ENCODE measurements around the gene TSPEAR.

Gene TSPEAR

DNA sequence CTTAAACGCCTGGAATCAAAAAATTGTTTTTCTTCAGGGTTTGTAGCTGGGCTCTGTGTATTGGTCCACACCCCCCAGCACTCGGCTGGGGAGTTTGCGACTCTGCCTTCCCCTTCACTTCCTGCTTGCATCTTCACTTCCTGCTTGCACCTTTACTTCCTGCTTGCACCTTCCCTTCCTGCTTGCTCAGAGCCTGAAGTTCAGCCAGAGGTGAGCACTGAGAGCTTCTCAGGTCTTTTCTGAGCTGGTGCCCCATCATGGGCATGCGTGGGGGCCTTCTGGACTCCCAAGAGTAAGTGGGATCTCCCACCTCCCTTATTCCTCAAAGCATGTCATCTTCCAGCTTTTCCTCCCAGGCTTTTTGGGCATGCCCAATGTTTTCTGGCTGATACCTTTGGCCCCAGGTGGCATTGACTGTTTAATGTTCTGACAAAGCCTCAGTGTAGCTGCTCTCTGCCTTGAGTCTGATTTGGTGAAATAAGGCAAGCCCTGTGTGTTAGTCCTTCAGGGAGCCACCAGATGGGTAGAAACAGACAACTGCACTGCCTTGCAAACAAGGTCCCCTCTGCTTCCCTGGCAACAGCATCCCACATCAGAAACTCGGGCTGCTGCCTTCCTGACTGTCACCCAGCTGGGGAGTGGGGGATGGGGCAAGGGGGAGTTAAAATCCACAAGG is 163.6 kb downstream of the TSPEAR start:
- Histone ChIP-seq H3K4me3 (ENCODE audit: low read length) (no peak overlapping the region), H3K4me1 (ENCODE audit: control insufficient read depth, insufficient read depth, low read length) (peaks cover 12% of the 10 kb centered on the region), H3K27ac (ENCODE audit: low read length) (no peak overlapping the region), H3K27me3 (ENCODE audit: control insufficient read depth, insufficient read depth, low read length) (no peaks in the 10 kb centered on the region), H3K36me3 (ENCODE audit: control insufficient read depth, insufficient read depth, low read length) (no peaks in the 10 kb centered on the region), H3K9me3 (ENCODE audit: control insufficient read depth, insufficient read depth, low read length) (no peaks in the 10 kb centered on the region)
- DNase-seq (ENCODE audit: low read depth, low spot score), result no peak
- WGBS (ENCODE audit: insufficient coverage, insufficient read length), result no CpG with 5 or more reads among the region's 5 CpGs

DNA sequence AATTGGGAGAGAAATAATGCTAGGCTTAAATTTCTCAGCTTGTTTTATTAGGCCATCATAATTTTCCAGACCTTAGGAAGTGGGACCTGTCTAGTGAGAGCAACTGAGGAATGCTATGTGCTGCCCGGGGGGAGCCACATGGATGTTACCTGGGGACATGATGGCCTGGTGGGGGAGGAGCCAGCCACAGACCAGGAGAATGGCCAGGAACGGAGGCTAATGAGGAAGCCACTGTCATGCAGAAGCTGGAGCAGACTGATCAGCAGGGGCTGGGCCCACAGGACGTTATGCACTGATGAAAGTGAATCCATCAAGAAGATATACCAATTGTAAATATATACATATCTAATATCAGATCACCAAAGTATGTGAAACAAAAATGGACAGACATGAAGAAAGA is 166.8 kb downstream of the TSPEAR start:
- Histone ChIP-seq H3K4me1 (ENCODE audit: control insufficient read depth, insufficient read depth, low read length) (peaks cover 5% of the 10 kb centered on the region), H3K27me3 (ENCODE audit: control insufficient read depth, insufficient read depth, low read length) (no peaks in the 10 kb centered on the region), H3K4me3 (ENCODE audit: low read length) (no peak overlapping the region), H3K36me3 (ENCODE audit: control insufficient read depth, insufficient read depth, low read length) (no peaks in the 10 kb centered on the region), H3K9me3 (ENCODE audit: control insufficient read depth, insufficient read depth, low read length) (no peaks in the 10 kb centered on the region), H3K27ac (ENCODE audit: low read length) (no peak overlapping the region)
- DNase-seq (ENCODE audit: low read depth, low spot score), result no peak
- no CpG with 5 or more reads among the region's 3 CpGs for WGBS (ENCODE audit: insufficient coverage, insufficient read length)

DNA sequence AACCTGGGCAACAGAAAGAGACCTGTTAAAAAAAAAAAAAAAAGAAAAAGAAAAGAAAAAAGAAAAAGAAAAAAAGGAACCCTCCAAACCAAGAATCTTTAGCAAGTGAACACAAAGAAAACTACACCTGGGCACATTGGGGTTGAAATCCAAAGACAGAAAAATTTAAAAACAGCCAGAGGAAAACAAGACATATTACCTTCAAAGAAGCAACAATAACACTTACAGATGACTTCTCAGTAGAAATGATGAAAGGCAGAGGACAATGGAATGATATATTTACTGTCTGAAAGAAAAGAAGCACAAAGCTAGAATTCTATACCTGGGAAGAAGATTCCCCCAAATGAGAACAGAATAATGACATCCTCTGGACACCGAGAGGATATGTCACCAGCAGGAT is 168.7 kb downstream of the TSPEAR start:
- no CpG with 5 or more reads among the region's 1 CpG for WGBS (ENCODE audit: insufficient coverage, insufficient read length)
- no peaks in the 10 kb centered on the region for H3K4me1 ChIP-seq (ENCODE audit: control insufficient read depth, insufficient read depth, low read length)
- no peak overlapping the region for H3K27ac ChIP-seq (ENCODE audit: low read length)

DNA sequence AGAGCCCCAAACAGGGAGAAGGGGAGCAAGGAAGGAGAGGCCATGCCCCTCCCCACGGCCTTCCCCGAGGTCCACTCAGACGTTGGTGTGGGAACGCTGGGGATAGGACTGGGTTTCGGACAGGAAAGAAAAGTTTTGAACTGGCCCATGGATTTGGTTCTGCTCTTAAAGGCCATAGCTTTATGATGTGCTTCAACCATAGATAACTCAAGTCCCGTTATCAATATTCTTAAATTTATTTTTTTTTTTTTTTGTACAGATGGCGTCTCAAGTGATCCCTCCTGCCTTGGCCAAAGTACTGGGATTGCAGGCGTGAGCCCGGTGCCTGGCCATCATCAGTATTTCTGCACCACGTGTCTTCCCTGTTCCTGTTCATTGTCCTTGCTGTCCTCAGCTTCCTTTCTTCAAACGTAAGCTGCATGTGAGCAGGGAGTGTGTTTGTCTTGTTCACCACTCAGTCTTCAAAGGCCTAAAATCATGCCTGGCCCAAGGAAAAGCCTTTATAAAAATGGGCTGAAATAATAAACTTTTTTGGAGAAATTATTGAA is 170.6 kb downstream of the TSPEAR start:
- no CpG with 5 or more reads among the region's 11 CpGs for WGBS (ENCODE audit: insufficient coverage, insufficient read length)
- H3K27me3 ChIP-seq (ENCODE audit: control insufficient read depth, insufficient read depth, low read length), result no peaks in the 10 kb centered on the region
- H3K9me3 ChIP-seq (ENCODE audit: control insufficient read depth, insufficient read depth, low read length), result no peaks in the 10 kb centered on the region
- H3K27ac ChIP-seq (ENCODE audit: low read length), result no peak overlapping the region
- no peaks in the 10 kb centered on the region for H3K36me3 ChIP-seq (ENCODE audit: control insufficient read depth, insufficient read depth, low read length)
- DNase-seq (ENCODE audit: low read depth, low spot score), result no peak
- H3K4me1 ChIP-seq (ENCODE audit: control insufficient read depth, insufficient read depth, low read length), result no peaks in the 10 kb centered on the region
- no peak overlapping the region for H3K4me3 ChIP-seq (ENCODE audit: low read length)

More for the DNA sequence above, 168.7 kb downstream of the TSPEAR start:
- no peak for DNase-seq (ENCODE audit: low read depth, low spot score)
- Histone ChIP-seq H3K9me3 (ENCODE audit: control insufficient read depth, insufficient read depth, low read length) (no peaks in the 10 kb centered on the region), H3K36me3 (ENCODE audit: control insufficient read depth, insufficient read depth, low read length) (no peaks in the 10 kb centered on the region), H3K4me3 (ENCODE audit: low read length) (no peak overlapping the region), H3K27me3 (ENCODE audit: control insufficient read depth, insufficient read depth, low read length) (no peaks in the 10 kb centered on the region)

DNA sequence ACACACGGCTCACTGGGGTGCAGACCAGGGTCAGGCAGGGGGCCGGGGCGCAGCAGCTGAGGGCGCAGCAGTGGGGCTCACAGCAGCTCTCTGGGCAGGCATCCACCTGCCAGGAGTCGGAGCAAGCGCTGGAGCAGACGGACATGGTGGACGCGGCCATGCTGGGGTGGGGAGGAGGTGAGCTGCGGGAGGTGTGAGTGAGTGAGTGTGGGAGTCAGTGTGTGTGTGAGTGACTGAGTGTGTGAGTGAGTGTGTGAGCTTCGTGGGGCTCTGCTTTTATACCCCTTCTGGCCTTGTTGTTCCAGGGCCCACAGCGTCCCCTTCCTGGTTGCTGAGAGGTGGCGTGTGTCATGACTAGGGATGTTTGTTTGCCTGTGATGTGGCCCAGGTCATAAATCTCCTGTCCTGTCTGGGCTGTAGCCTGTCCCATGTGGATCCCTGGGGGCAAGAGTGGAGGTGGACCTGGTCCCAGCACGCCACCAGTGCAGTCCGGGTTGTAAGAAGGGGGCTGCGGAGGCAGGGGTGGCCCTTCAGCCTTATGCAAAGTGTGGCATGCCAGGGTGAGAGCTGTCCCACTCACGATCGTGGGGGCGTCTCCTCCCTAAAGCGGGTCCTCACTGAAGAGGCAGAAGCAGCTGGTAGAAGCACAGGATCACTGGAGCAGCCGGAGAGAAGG is 171.2 kb downstream of the TSPEAR start, which contains the start of gene KRTAP10-1:
TSS of gene KRTAP10-1 (minus strand) at position 205 of the 676 bp plus-strand sequence. CDS start at position 160, 45 bp downstream.
- DNase-seq (ENCODE audit: low read depth, low spot score), result no peak

GRCh38 chr21:44539046-44539445 is 172.3 kb downstream of the TSPEAR start:
- no peaks in the 10 kb centered on the region for H3K36me3 ChIP-seq (ENCODE audit: control insufficient read depth, insufficient read depth, low read length)
- no peaks in the 10 kb centered on the region for H3K9me3 ChIP-seq (ENCODE audit: control insufficient read depth, insufficient read depth, low read length)
- H3K27ac ChIP-seq (ENCODE audit: low read length), result no peak overlapping the region
- H3K4me3 ChIP-seq (ENCODE audit: low read length), result no peak overlapping the region
- DNase-seq (ENCODE audit: low read depth, low spot score), result no peak
- WGBS (ENCODE audit: insufficient coverage, insufficient read length), result no CpG with 5 or more reads among the region's 14 CpGs
- no peaks in the 10 kb centered on the region for H3K27me3 ChIP-seq (ENCODE audit: control insufficient read depth, insufficient read depth, low read length)
- H3K4me1 ChIP-seq (ENCODE audit: control insufficient read depth, insufficient read depth, low read length), result no peaks in the 10 kb centered on the region

More for the DNA sequence above, 171.2 kb downstream of the TSPEAR start, which contains the start of gene KRTAP10-1:
- H3K4me1 ChIP-seq (ENCODE audit: control insufficient read depth, insufficient read depth, low read length), result no peaks in the 10 kb centered on the region
- no peak within 1 kb of the TSS for H3K4me3 ChIP-seq (ENCODE audit: low read length)
- no peaks in the 10 kb centered on the region for H3K9me3 ChIP-seq (ENCODE audit: control insufficient read depth, insufficient read depth, low read length)
- H3K27ac ChIP-seq (ENCODE audit: low read length), result no peak within 1 kb of the TSS
- no peaks in the 10 kb centered on the region for H3K36me3 ChIP-seq (ENCODE audit: control insufficient read depth, insufficient read depth, low read length)
- no CpG with 5 or more reads among the region's 21 CpGs for WGBS (ENCODE audit: insufficient coverage, insufficient read length)
- H3K27me3 ChIP-seq (ENCODE audit: control insufficient read depth, insufficient read depth, low read length), result no peaks in the 10 kb centered on the region

DNA sequence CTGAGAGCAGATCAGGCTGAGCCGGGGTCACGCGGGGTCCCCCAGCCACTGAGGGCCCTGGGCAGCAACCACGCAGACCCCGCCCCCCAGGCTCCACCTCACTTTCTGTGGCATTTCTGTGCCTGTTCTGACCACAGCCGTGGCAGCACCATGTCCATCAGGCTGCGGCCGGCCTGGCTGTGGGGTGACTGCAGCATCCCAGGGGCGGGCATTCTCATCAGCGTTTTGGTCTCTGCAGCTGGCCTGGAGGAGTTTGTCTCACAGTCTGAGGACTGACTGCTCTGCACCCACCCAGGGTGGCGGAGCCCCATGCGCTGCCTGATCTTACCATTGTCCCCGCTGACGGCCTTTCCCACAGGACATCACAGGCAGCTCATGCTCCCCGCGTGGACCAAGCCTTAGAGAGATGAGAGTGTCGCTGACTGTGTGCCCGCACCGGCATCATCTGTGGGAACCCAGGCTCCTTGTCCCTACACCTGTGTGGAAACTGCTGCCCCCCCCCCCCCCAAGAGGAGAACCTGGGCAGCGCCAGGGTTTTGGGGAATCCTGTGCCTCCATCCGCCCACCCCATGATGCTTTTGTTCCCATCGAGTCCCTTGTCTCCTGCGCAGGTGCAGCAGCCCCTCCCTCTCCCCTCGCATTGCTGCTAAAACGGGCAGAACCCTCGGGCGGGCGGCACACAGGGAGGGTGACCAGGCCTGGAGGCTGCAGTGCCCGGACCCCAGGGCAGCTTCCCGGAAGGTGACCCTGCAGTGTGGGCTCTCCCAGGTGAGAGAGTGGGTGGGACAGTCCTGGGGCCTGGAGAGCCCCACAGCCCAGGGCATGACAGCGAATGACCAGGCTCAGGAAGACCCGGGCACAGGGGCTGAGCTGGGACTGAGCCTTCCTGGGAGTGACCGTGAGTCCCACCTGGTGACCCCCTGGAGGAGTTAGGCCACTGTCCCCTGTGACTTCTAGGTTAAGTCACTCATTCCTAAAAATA is 173.2 kb downstream of the TSPEAR start:
- no peak for DNase-seq (ENCODE audit: low read depth, low spot score)
- WGBS (ENCODE audit: insufficient coverage, insufficient read length), result no CpG with 5 or more reads among the region's 33 CpGs
- H3K27ac ChIP-seq (ENCODE audit: low read length), result no peak overlapping the region
- H3K27me3 ChIP-seq (ENCODE audit: control insufficient read depth, insufficient read depth, low read length), result no peaks in the 10 kb centered on the region
- no peaks in the 10 kb centered on the region for H3K36me3 ChIP-seq (ENCODE audit: control insufficient read depth, insufficient read depth, low read length)
- H3K4me1 ChIP-seq (ENCODE audit: control insufficient read depth, insufficient read depth, low read length), result peaks cover 1% of the 10 kb centered on the region; the same call in 1 of the 2 replicates
- H3K9me3 ChIP-seq (ENCODE audit: control insufficient read depth, insufficient read depth, low read length), result no peaks in the 10 kb centered on the region
- H3K4me3 ChIP-seq (ENCODE audit: low read length), result no peak overlapping the region

DNA sequence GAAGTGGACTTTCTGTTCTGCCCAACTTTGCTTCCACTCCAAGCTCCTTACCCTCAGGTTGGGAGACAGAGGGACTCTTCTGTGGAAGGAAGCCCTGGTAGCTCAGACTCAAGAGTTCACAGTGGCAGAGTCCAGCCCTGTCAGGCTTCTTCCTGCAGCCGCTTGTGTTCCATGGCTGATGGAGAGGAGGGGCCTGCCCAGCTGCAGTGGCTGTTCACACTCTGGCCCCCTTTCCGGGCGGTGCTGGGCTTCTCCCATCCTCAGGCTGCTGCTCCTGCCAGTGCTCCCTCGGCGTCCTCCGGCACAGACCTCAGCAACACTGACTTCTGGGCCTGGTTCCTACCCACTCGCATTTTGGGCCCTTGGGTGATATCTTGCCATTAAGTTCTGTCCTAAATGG is 175.4 kb downstream of the TSPEAR start:
- no peaks in the 10 kb centered on the region for H3K9me3 ChIP-seq (ENCODE audit: control insufficient read depth, insufficient read depth, low read length)
- H3K27ac ChIP-seq (ENCODE audit: low read length), result no peak overlapping the region
- no peak for DNase-seq (ENCODE audit: low read depth, low spot score)
- no peaks in the 10 kb centered on the region for H3K27me3 ChIP-seq (ENCODE audit: control insufficient read depth, insufficient read depth, low read length)
- no peaks in the 10 kb centered on the region for H3K36me3 ChIP-seq (ENCODE audit: control insufficient read depth, insufficient read depth, low read length)
- H3K4me3 ChIP-seq (ENCODE audit: low read length), result no peak overlapping the region
- WGBS (ENCODE audit: insufficient coverage, insufficient read length), result no CpG with 5 or more reads among the region's 7 CpGs
- H3K4me1 ChIP-seq (ENCODE audit: control insufficient read depth, insufficient read depth, low read length), result peaks cover 1% of the 10 kb centered on the region; the same call in 1 of the 2 replicates

GRCh38 chr21:44534688-44535087 is 176.7 kb downstream of the TSPEAR start:
- no CpG with 5 or more reads among the region's 6 CpGs for WGBS (ENCODE audit: insufficient coverage, insufficient read length)
- Histone ChIP-seq H3K27me3 (ENCODE audit: control insufficient read depth, insufficient read depth, low read length) (no peaks in the 10 kb centered on the region), H3K9me3 (ENCODE audit: control insufficient read depth, insufficient read depth, low read length) (no peaks in the 10 kb centered on the region), H3K27ac (ENCODE audit: low read length) (no peak overlapping the region), H3K36me3 (ENCODE audit: control insufficient read depth, insufficient read depth, low read length) (no peaks in the 10 kb centered on the region), H3K4me3 (ENCODE audit: low read length) (no peak overlapping the region), H3K4me1 (ENCODE audit: control insufficient read depth, insufficient read depth, low read length) (peaks cover 1% of the 10 kb centered on the region; the same call in 1 of the 2 replicates)
- no peak for DNase-seq (ENCODE audit: low read depth, low spot score)
